Esophagus squamous epithelium (tissue), 4 donors: ENCODE data around the gene MRPL52.

Experiments used
- POLR2A ChIP-seq, 4 donors: fragments of 450-650 bp; IDR thresholded peaks; one replicate each; pipeline ENCODE4 v1.6.1; 2017; ENCODE audit warnings: antibody characterized with exemption in 4 of 4, mild to moderate bottlenecking in 4 of 4, moderate library complexity in 3 of 4
- TF ChIP-seq, protein P1 (sequence below), 6 experiments: fragments of 450-650 bp in 4 of 6; fragments of 200-600 bp in 2 of 6; sonication (generic) in 2 of 6; IDR thresholded peaks; one replicate each; pipeline ENCODE4 v1.5.1; 2016 to 2019; ENCODE audit warnings: antibody characterized with exemption in 6 of 6, mild to moderate bottlenecking in 4 of 6, moderate library complexity in 4 of 6

DNA sequence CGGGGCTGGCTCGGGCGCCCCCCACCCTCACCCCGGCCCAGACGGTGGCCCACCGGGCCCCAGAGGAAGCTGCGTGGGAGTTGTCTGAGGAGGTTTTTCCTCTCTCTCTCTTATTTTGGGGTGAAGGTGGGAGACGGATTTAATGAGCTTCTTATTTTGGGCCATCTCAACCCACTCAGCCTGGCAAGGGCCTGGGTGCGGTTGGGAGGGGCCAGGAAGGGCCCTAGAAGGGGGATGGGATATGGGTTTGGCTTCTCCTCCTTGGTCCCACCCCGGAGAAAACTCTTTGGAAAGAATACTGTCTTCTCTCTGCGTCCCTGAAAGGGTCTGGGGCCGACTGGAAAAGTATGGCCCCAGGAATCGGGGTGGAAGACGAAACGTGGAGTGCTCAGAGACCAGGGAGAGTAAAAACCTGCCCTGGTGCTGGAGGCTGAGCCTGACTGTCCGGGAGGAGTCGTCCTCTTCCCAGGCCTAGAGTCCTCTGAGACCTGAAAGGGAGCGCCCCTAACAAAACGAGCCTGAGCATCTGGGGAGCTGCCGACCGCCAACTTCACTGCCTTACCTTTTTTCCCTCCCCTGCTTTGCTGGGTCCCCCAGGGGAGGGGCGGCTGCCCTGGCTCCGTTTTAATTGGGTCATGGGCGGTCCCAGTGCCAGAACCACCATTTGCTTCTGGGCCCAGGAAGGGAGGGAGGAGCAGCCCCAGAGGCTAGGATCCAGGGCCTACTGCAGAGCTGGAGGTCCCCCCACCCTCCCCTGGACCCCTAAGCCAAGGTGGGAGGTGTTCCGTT, 8.3 kb downstream of the MRPL52 start:
- TF ChIP-seq, protein P1, sequence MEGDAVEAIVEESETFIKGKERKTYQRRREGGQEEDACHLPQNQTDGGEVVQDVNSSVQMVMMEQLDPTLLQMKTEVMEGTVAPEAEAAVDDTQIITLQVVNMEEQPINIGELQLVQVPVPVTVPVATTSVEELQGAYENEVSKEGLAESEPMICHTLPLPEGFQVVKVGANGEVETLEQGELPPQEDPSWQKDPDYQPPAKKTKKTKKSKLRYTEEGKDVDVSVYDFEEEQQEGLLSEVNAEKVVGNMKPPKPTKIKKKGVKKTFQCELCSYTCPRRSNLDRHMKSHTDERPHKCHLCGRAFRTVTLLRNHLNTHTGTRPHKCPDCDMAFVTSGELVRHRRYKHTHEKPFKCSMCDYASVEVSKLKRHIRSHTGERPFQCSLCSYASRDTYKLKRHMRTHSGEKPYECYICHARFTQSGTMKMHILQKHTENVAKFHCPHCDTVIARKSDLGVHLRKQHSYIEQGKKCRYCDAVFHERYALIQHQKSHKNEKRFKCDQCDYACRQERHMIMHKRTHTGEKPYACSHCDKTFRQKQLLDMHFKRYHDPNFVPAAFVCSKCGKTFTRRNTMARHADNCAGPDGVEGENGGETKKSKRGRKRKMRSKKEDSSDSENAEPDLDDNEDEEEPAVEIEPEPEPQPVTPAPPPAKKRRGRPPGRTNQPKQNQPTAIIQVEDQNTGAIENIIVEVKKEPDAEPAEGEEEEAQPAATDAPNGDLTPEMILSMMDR (IDR thresholded peaks at IDR 0.05) = no peak
- TF ChIP-seq POLR2A (IDR thresholded peaks at IDR 0.05) = peak in 1 of 4 donors; percentile 44
